Calu3 (cell line): Measurements from ENCODE around the gene PLEKHF1. TPM values are rescaled to one million over a fixed set of nuclear protein-coding genes. Genes with fewer than 3 reads are reported as not detected.

Experiments used
- BruUV-seq: library from RNA; stranded (reverse); fragments of 400-500 nt; replicated peaks from 2 replicates; lab custom pipeline; 2021; lab: Mats Ljungman, UMichigan
- CTCF ChIA-PET: fragments of 300-600 bp; sonication (Branson Sonifier 250); formaldehyde crosslinking; loops from one replicate; lab custom pipeline; 2022; ENCODE audit warnings: antibody characterized with exemption; lab: Charles Lee
- DNase-seq: peaks from one replicate; pipeline ENCODE4 v3.0.0; 2022
- H3K27ac Mint-ChIP-seq: one replicate; pipeline ENCODE4 v1.8.0; 2022; ENCODE audit warnings: mixed read lengths; ENCODE audit not compliant: unreplicated experiment
- H3K27me3 Mint-ChIP-seq: one replicate; pipeline ENCODE4 v1.8.0; 2022; ENCODE audit warnings: mixed read lengths; ENCODE audit not compliant: unreplicated experiment
- H3K36me3 Mint-ChIP-seq: one replicate; pipeline ENCODE4 v1.8.0; 2022; ENCODE audit warnings: mild to moderate bottlenecking, moderate library complexity, mixed read lengths; ENCODE audit not compliant: insufficient read depth, unreplicated experiment
- H3K4me1 Mint-ChIP-seq: one replicate; pipeline ENCODE4 v1.8.0; 2022; ENCODE audit warnings: mild to moderate bottlenecking, low read depth, mixed read lengths; ENCODE audit not compliant: unreplicated experiment
- H3K4me3 Mint-ChIP-seq: one replicate; pipeline ENCODE4 v1.8.0; 2022; ENCODE audit warnings: mild to moderate bottlenecking, low read depth, moderate library complexity, mixed read lengths; ENCODE audit not compliant: unreplicated experiment
- H3K9me3 Mint-ChIP-seq: one replicate; pipeline ENCODE4 v1.8.0; 2022; ENCODE audit warnings: low read depth, mixed read lengths; ENCODE audit not compliant: unreplicated experiment
- intact Hi-C: fragments of 100-400 bp; cut with micrococcal nuclease; formaldehyde crosslinking; loops from one replicate; pipeline ENCODE4 v1.10.0; 2022; ENCODE audit not compliant: unreplicated experiment
- total RNA-seq: library from RNA; stranded (reverse); gene quantifications from 2 replicates; pipeline ENCODE4 v1.2.3, GENCODE V29; 2022
- TF ChIP-seq, protein P1 (sequence below): fragments of 200-600 bp; IDR thresholded peaks from one replicate; pipeline ENCODE4 v1.8.0; 2022; ENCODE audit warnings: antibody characterized with exemption; ENCODE audit not compliant: unreplicated experiment

PLEKHF1 gene
- total RNA-seq, 1 experiment from 2014 or later, result 2.9 TPM

DNA sequence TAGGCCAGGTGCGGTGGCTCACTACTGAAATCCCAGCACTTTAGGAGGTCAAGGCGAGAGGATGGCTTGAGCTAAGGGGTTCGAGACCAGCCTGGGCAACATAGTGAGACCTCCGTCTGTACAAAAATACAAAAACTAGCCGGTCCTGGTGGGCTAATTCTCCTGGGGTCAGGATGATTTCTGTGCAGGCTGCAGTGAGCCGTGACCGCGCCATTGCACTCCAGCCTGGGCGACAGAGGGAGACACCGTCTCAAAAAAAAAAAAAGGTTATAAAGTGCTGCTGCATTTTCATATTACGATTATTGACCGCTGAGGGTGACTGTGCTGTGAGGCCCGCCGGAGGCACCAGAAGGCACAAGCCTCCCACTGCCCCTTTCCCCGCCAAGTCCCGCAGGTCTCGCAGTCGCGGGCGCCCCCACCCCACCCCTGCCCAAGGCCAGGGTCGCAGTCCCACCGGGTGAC is 477 bp upstream of the PLEKHF1 start:
- Mint-ChIP-seq H3K27ac (no peak overlapping the region), H3K4me1 (no peaks in the 10 kb centered on the region), H3K4me3 (peak overlapping the region; percentile 81), H3K9me3 (no peaks in the 10 kb centered on the region), H3K36me3 (peaks cover 8% of the 10 kb centered on the region), H3K27me3 (no peaks in the 10 kb centered on the region)
- BruUV-seq, result no TSS peak
- DNase-seq, result no peak
- TF ChIP-seq, protein P1, sequence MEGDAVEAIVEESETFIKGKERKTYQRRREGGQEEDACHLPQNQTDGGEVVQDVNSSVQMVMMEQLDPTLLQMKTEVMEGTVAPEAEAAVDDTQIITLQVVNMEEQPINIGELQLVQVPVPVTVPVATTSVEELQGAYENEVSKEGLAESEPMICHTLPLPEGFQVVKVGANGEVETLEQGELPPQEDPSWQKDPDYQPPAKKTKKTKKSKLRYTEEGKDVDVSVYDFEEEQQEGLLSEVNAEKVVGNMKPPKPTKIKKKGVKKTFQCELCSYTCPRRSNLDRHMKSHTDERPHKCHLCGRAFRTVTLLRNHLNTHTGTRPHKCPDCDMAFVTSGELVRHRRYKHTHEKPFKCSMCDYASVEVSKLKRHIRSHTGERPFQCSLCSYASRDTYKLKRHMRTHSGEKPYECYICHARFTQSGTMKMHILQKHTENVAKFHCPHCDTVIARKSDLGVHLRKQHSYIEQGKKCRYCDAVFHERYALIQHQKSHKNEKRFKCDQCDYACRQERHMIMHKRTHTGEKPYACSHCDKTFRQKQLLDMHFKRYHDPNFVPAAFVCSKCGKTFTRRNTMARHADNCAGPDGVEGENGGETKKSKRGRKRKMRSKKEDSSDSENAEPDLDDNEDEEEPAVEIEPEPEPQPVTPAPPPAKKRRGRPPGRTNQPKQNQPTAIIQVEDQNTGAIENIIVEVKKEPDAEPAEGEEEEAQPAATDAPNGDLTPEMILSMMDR, result no peak
- intact Hi-C loops, result no loop called here
- CTCF ChIA-PET, result interaction anchor here (0.5 to 1.1 kb wide), 3 partner anchors 52 to 58 kb away, joined by 3 read pairs; partner anchors contain the start of gene POP4

GRCh38 chr19:29665826-29666577 is 741 bp downstream of the PLEKHF1 start:
- CTCF ChIA-PET, result interaction anchor here (0.6 to 1.1 kb wide), 3 partner anchors 26 to 60 kb away, joined by 3 read pairs; partner anchors contain the start of gene POP4
- Mint-ChIP-seq H3K36me3 (peaks cover 8% of the 10 kb centered on the region), H3K4me1 (peaks cover 3% of the 10 kb centered on the region), H3K27me3 (no peaks in the 10 kb centered on the region), H3K4me3 (peak overlapping the region; percentile 81), H3K9me3 (no peaks in the 10 kb centered on the region), H3K27ac (no peak overlapping the region)
- TF ChIP-seq, protein P1, result no peak
- intact Hi-C loops, result no loop called here
- BruUV-seq, result TSS peak; percentile 18
- DNase-seq, result peak; percentile 28

DNA sequence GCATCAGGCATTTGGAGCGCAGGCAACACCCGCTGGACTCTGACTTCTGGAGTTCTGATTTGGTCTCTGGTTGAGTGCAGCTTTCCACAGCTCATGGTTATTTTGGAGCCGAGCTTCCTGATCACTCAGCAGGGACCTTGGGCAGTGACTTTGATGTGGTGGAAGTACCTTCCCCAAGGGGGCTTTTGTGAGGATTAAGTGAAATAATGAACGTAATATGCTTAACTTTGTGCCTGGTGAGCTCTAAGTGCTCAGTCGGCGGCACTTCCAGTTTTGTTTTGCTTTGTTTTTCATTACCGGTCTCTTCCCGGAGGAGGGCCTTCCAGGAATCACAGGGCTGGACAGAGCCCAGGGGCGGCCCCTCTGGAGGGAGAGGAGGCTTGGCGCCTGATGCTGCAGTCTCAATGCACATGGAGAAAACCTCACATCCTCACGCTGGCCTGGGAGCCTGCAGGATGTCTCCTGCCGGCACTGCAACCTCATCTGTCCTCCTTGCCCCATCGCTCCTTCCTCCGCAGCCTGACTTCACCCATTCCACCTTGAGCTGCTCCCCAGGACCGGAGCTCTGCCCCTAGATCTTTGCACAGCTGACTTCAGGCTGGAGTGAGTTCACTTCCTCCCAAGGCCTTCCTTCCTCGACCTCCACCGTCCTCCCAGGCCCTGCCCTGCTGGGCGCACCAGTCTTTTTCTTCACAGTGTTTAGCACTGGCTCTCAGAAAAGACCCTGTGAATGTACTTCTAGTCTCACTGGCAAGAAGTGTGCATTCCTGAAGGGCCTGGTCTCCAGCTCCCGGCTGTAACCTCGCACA is 1.5 kb downstream of the PLEKHF1 start:
- no TSS peak for BruUV-seq
- TF ChIP-seq, protein P1, result no peak
- intact Hi-C loops, result no loop called here

DNA sequence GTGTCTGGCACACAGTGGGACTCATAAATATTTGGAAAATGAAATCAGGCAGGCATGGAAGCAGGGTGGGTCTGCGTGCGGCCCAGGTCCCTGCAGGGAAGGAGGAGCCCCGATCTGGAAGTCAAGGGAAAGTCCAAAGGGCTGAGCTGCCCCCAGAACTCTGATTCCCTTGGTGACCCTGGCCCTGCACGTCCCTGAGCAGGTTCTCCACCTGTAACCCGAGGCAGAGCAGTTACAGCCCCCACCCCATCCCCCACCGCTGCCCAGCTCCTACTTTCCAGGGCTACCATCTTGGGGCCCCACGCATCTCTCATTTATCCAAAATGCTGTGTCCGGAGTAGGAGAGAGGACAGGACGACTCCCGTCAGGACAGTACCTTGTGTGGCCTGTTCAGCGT is 2.1 kb downstream of the PLEKHF1 start:
- intact Hi-C loops, result no loop called here
- H3K4me3 Mint-ChIP-seq, result peak overlapping the region; percentile 22
- DNase-seq, result no peak
- TF ChIP-seq, protein P1, result no peak
- H3K4me1 Mint-ChIP-seq, result peaks cover 16% of the 10 kb centered on the region
- no TSS peak for BruUV-seq
- CTCF ChIA-PET, result interaction anchor here (0.6 to 1.2 kb wide), 2 partner anchors 14 to 44 kb away, joined by 3 read pairs; no protein-coding TSS in a partner anchor
- peaks cover 8% of the 10 kb centered on the region for H3K36me3 Mint-ChIP-seq
- H3K27me3 Mint-ChIP-seq, result no peaks in the 10 kb centered on the region
- no peak overlapping the region for H3K27ac Mint-ChIP-seq
- H3K9me3 Mint-ChIP-seq, result no peaks in the 10 kb centered on the region

More for the DNA sequence above, 1.5 kb downstream of the PLEKHF1 start:
- H3K4me1 Mint-ChIP-seq, result peaks cover 10% of the 10 kb centered on the region
- H3K27me3 Mint-ChIP-seq, result no peaks in the 10 kb centered on the region
- CTCF ChIA-PET, result interaction anchor here (0.6 to 1.2 kb wide), 3 partner anchors 14 to 45 kb away, joined by 3 read pairs; no protein-coding TSS in a partner anchor
- H3K36me3 Mint-ChIP-seq, result peaks cover 8% of the 10 kb centered on the region
- H3K9me3 Mint-ChIP-seq, result no peaks in the 10 kb centered on the region
- H3K4me3 Mint-ChIP-seq, result peak overlapping the region; percentile 81
- H3K27ac Mint-ChIP-seq, result no peak overlapping the region
- no peak for DNase-seq
